GM12878 (cell line): ENCODE data around the gene CLIC6.

Source experiments
- CTCF ChIP-seq, 3 experiments: IDR thresholded peaks in 2 of 3; conservative IDR thresholded peaks in 1 of 3; 2 replicates each; pipeline ENCODE4 v1.5.1; 2011; ENCODE audit warnings: low read depth in 3 of 3, low read length in 3 of 3, mild to moderate bottlenecking in 3 of 3, control low read depth in 2 of 3, moderate library complexity in 2 of 3, inconsistent platforms in 1 of 3, mixed read lengths in 1 of 3; ENCODE audit not compliant: control insufficient read depth in 2 of 3, insufficient read depth in 1 of 3; ENCODE audit errors: extremely low read depth in 1 of 3
- DPF2 ChIP-seq: fragments of 450-650 bp; IDR thresholded peaks from 2 replicates; pipeline ENCODE4 v1.6.1; 2017; ENCODE audit warnings: mild to moderate bottlenecking
- GABPA ChIP-seq: IDR thresholded peaks from 2 replicates; pipeline ENCODE4 v1.6.1; 2014; ENCODE audit warnings: antibody characterized with exemption, low read depth, mild to moderate bottlenecking, inconsistent platforms

GRCh38 chr21:34687065-34687464 lies 18.3 kb downstream of the CLIC6 start:
- TF ChIP-seq CTCF (IDR thresholded peaks at IDR 0.05 in 2 of 3, conservative IDR thresholded peaks at IDR 0.05 in 1 of 3; ENCODE audit: control insufficient read depth in 2 of 3, extremely low read depth in 1 of 3, insufficient read depth in 1 of 3, low read depth in 3 of 3, low read length in 3 of 3) (no peak), DPF2 (no peak), GABPA (no peak)
